PC-3 (cell line): ENCODE results near the gene EYS. TPM values are rescaled to one million over a fixed set of nuclear protein-coding genes. Genes with fewer than 3 reads are reported as not detected.
"Not testable (repeated sequence)": the region's sequence is repeated elsewhere in the genome, so short reads cannot be mapped to it uniquely, and the experiment has no call there.

Source experiments
- ATAC-seq: fragments of 200-7000 bp; cut with Tn5 transposase; 2 replicates; pipeline ENCODE4 v1.9.1; 2020; ENCODE audit warnings: mild to moderate bottlenecking, moderate library complexity
- BruUV-seq: library from RNA; stranded (reverse); fragments of 400-500 nt; replicated peaks from 2 replicates; lab custom pipeline; 2021; lab: Mats Ljungman, UMichigan
- CTCF ChIA-PET: fragments of 300-600 bp; sonication (Branson Sonifier 250); formaldehyde crosslinking; loops from one replicate; lab custom pipeline; 2022; ENCODE audit warnings: antibody characterized with exemption; lab: Charles Lee
- POLR2A ChIA-PET: fragments of 300-600 bp; sonication (Branson Sonifier 250); formaldehyde crosslinking; loops from one replicate; lab custom pipeline; 2022; ENCODE audit warnings: antibody characterized with exemption; ENCODE audit not compliant: unreplicated experiment; lab: Charles Lee
- DNase-seq: peaks from one replicate; pipeline ENCODE4 v3.0.0-alpha.2; 2015
- H2AFZ ChIP-seq: fragments of 300-600 bp; sonication (generic); 2 replicates; pipeline ENCODE4 v1.6.0; 2016; ENCODE audit warnings: antibody characterized with exemption, low read length
- H3F3A ChIP-seq: fragments of 300-600 bp; sonication (generic); one replicate; pipeline ENCODE4 v1.6.0; 2017; ENCODE audit warnings: antibody characterized with exemption, low read length, control low read depth, mild to moderate bottlenecking; ENCODE audit not compliant: unreplicated experiment
- H3K27ac ChIP-seq: fragments of 300-600 bp; sonication (generic); 2 replicates; pipeline ENCODE4 v1.5.1; 2016; ENCODE audit warnings: mild to moderate bottlenecking, low read length
- H3K27me3 ChIP-seq: fragments of 300-600 bp; sonication (generic); 2 replicates; pipeline ENCODE4 v1.6.1; 2016; ENCODE audit warnings: low read length, mixed read lengths
- H3K36me3 ChIP-seq: fragments of 300-600 bp; sonication (generic); 2 replicates; pipeline ENCODE4 v1.6.1; 2016; ENCODE audit warnings: low read depth, mixed run types, low read length, mixed read lengths
- H3K4me1 ChIP-seq: fragments of 300-600 bp; sonication (generic); 2 replicates; pipeline ENCODE4 v1.5.1; 2016; ENCODE audit warnings: low read length; ENCODE audit not compliant: insufficient read depth
- H3K4me2 ChIP-seq: fragments of 300-600 bp; sonication (generic); 2 replicates; pipeline ENCODE4 v1.6.0; 2016; ENCODE audit warnings: low read length
- H3K4me3 ChIP-seq: fragments of 300-600 bp; sonication (generic); 2 replicates; pipeline ENCODE4 v1.5.1; 2016; ENCODE audit warnings: mild to moderate bottlenecking, low read length, mixed read lengths
- H3K79me2 ChIP-seq: fragments of 300-600 bp; sonication (generic); 2 replicates; pipeline ENCODE4 v1.6.1; 2017; ENCODE audit warnings: low read length, mixed read lengths
- H3K9ac ChIP-seq: fragments of 300-600 bp; sonication (generic); 2 replicates; pipeline ENCODE4 v1.6.0; 2016; ENCODE audit warnings: mild to moderate bottlenecking, low read length
- H3K9me2 ChIP-seq: fragments of 300-600 bp; sonication (generic); replicated peaks from 2 replicates; pipeline ENCODE4 v1.6.1; 2016; ENCODE audit warnings: mixed run types, low read length, mixed read lengths
- H3K9me3 ChIP-seq: fragments of 300-600 bp; sonication (generic); 2 replicates; pipeline ENCODE4 v1.6.1; 2016; ENCODE audit warnings: low read length, mixed read lengths
- H4K20me1 ChIP-seq: fragments of 300-600 bp; sonication (generic); 2 replicates; pipeline ENCODE4 v1.6.1; 2016; ENCODE audit warnings: low read length, mixed read lengths
- EZH2 ChIP-seq: fragments of 300-600 bp; sonication (generic); IDR thresholded peaks from one replicate; pipeline ENCODE4 v1.6.1; 2017; ENCODE audit warnings: antibody characterized with exemption, mild to moderate bottlenecking, low read length; ENCODE audit not compliant: unreplicated experiment
- EZH2phosphoT487 ChIP-seq: fragments of 300-600 bp; sonication (generic); IDR thresholded peaks from 2 replicates; pipeline ENCODE4 v1.6.1; 2018; ENCODE audit warnings: mild to moderate bottlenecking, antibody characterized with exemption, low read length, borderline replicate concordance
- intact Hi-C: fragments of 100-400 bp; cut with micrococcal nuclease; formaldehyde crosslinking; loops from 2 replicates; pipeline ENCODE4 v1.9.0; 2023
- total RNA-seq: library from RNA; depleted of rRNA; stranded (reverse); fragments of >200 nt; gene quantifications from 2 replicates; pipeline ENCODE4 v1.2.3, GENCODE V29; 2014
- TF ChIP-seq, protein P1 (sequence below): fragments of 300-600 bp; sonication (generic); conservative IDR thresholded peaks from 2 replicates; pipeline ENCODE4 v1.5.1; 2017; ENCODE audit warnings: antibody characterized with exemption, low read depth, mild to moderate bottlenecking, low read length

Gene EYS
- total RNA-seq, 1 experiment from 2014 or later, result 0.07 TPM

DNA sequence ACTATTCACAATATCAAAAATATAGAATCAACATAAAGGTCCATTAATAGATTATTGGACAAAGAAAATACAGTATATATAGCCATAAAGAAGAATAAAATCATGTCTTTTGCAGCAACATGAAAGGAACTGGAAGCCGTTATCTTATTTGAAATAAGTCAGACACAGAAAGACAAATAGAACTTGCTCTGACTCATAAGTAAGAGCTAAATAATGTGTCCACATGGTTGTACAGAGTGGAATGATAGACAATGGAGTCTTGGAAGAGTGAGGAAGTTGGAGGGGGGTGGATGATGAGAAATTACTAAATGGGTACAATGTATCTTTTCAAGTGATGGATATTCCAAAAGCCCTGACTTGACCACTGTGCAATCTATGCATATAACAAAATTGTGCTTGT lies 1457.9 kb downstream of the EYS start:
- no peaks in the 10 kb centered on the region for H3F3A ChIP-seq
- H3K4me3 ChIP-seq, result no peak overlapping the region
- peaks cover 49% of the 10 kb centered on the region for H3K4me1 ChIP-seq
- H3K27ac ChIP-seq, result peak overlapping the region; percentile 85
- no peaks in the 10 kb centered on the region for H3K9me2 ChIP-seq
- H2AFZ ChIP-seq, result no peak overlapping the region
- no peaks in the 10 kb centered on the region for H3K27me3 ChIP-seq
- no peak overlapping the region for H3K9ac ChIP-seq
- CTCF ChIA-PET, result no interaction called here
- H3K36me3 ChIP-seq, result no peaks in the 10 kb centered on the region
- peak; percentile 95 for ATAC-seq
- POLR2A ChIA-PET, result no interaction called here
- intact Hi-C loops, result no loop called here
- no peaks in the 10 kb centered on the region for H3K9me3 ChIP-seq
- H3K4me2 ChIP-seq, result 0 out of 2 replicates have a peak overlapping the region, but pooled peaks have one; percentile 19
- TF ChIP-seq EZH2phosphoT487 (no peak), EZH2 (no peak)
- TF ChIP-seq, protein P1, sequence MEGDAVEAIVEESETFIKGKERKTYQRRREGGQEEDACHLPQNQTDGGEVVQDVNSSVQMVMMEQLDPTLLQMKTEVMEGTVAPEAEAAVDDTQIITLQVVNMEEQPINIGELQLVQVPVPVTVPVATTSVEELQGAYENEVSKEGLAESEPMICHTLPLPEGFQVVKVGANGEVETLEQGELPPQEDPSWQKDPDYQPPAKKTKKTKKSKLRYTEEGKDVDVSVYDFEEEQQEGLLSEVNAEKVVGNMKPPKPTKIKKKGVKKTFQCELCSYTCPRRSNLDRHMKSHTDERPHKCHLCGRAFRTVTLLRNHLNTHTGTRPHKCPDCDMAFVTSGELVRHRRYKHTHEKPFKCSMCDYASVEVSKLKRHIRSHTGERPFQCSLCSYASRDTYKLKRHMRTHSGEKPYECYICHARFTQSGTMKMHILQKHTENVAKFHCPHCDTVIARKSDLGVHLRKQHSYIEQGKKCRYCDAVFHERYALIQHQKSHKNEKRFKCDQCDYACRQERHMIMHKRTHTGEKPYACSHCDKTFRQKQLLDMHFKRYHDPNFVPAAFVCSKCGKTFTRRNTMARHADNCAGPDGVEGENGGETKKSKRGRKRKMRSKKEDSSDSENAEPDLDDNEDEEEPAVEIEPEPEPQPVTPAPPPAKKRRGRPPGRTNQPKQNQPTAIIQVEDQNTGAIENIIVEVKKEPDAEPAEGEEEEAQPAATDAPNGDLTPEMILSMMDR, result no peak
- peak; percentile 63 for DNase-seq
- H3K79me2 ChIP-seq, result no peaks in the 10 kb centered on the region
- H4K20me1 ChIP-seq, result no peaks in the 10 kb centered on the region
- no TSS peak for BruUV-seq

DNA sequence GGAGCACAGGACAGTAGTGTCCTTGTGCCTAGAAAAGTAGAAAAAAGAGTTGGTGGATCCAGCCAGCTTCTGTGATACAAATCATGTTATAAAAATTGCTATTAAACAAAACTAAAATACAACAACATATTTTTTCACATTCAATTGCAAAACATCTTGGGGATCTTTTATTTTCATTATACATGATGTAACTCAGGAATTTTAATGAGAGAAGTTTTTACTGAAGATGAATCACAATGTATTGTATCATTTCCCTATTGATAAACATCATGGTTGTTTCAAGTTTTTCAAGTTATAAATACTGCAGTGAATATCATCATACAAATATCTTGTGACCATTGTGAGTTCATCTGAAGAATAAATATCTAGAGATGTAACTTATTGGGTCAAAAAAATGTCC lies 1463.4 kb downstream of the EYS start:
- intact Hi-C loops, result no loop called here
- BruUV-seq, result no TSS peak
- no peaks in the 10 kb centered on the region for H3K36me3 ChIP-seq
- peak; percentile 57 for DNase-seq
- H4K20me1 ChIP-seq, result no peaks in the 10 kb centered on the region
- no peak for ATAC-seq
- peaks cover 21% of the 10 kb centered on the region for H3K4me1 ChIP-seq
- H3K9me2 ChIP-seq, result no peaks in the 10 kb centered on the region
- no peak overlapping the region for H2AFZ ChIP-seq
- POLR2A ChIA-PET, result no interaction called here
- no peaks in the 10 kb centered on the region for H3K9me3 ChIP-seq
- no peaks in the 10 kb centered on the region for H3K27me3 ChIP-seq
- CTCF ChIA-PET, result no interaction called here
- no peak overlapping the region for H3K4me3 ChIP-seq
- peak overlapping the region; percentile 12; the same call in 1 of the 2 replicates for H3K4me2 ChIP-seq
- H3F3A ChIP-seq, result no peaks in the 10 kb centered on the region
- no peak for TF ChIP-seq EZH2
- no peak for TF ChIP-seq EZH2phosphoT487
- TF ChIP-seq, protein P1, result no peak
- H3K27ac ChIP-seq, result 0 out of 2 replicates have a peak overlapping the region, but pooled peaks have one; percentile 30
- no peaks in the 10 kb centered on the region for H3K79me2 ChIP-seq
- no peak overlapping the region for H3K9ac ChIP-seq

DNA sequence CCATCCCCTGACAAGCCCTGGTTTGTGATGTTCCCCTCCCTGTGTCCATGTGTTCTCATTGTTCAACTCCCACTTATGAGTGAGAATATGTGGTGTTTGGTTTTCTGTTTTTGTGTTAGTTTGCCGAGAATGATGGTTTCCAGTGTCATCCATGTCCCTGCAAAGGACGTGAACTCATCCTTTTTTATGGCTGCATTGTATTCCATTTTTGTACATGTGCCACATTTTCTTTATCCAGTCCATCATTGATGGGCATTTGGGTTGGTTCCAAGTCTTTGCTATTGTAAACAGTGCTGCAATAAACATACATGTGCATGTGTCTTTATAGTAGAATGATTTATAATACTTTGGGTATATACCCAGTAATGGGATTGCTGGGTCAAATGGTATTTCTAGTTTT lies 1468.1 kb downstream of the EYS start:
- H3K9me2 ChIP-seq, intact Hi-C loops, H3K4me2 ChIP-seq, H3K79me2 ChIP-seq, H3K9me3 ChIP-seq, POLR2A ChIA-PET, BruUV-seq, H3K9ac ChIP-seq, H2AFZ ChIP-seq, ATAC-seq, H3K36me3 ChIP-seq, H3K4me3 ChIP-seq, CTCF ChIA-PET, H3K27me3 ChIP-seq, H3K4me1 ChIP-seq, H3K27ac ChIP-seq, H3F3A ChIP-seq, DNase-seq, H4K20me1 ChIP-seq: not testable (repeated sequence)
